HG03354 (cell line): ENCODE results near the gene TCIRG1.

ENCODE experiments used
- ATAC-seq: cut with Tn5 transposase; IDR thresholded peaks from one replicate; pipeline ENCODE4 v1.9.1; 2021; ENCODE audit warnings: mild to moderate bottlenecking; ENCODE audit not compliant: unreplicated experiment, poor library complexity, severe bottlenecking

TCIRG1 gene

GRCh38 chr11:68048681-68049508, 10.1 kb downstream of the TCIRG1 start:
- ATAC-seq: no peak

GRCh38 chr11:68049509-68050370, 10.9 kb downstream of the TCIRG1 start:
- no peak for ATAC-seq

GRCh38 chr11:68050371-68050841, 11.6 kb downstream of the TCIRG1 start:
- ATAC-seq: no peak

- no peak for ATAC-seq
These were observed 12.6 kb downstream of the TCIRG1 start for GRCh38 chr11:68051191-68052136.

- no peak for ATAC-seq
These were observed 13.5 kb downstream of the TCIRG1 start for GRCh38 chr11:68052137-68052873.

- ATAC-seq: no peak
These were observed 14.3 kb downstream of the TCIRG1 start for GRCh38 chr11:68053117-68053516.

GRCh38 chr11:68053981-68054812, 15.4 kb downstream of the TCIRG1 start:
- ATAC-seq: no peak

GRCh38 chr11:68056317-68057285, 17.8 kb downstream of the TCIRG1 start:
- no peak for ATAC-seq

- no peak for ATAC-seq
These were observed 19.0 kb downstream of the TCIRG1 start for GRCh38 chr11:68057807-68058206.

GRCh38 chr11:68061508-68061907, 22.7 kb downstream of the TCIRG1 start:
- ATAC-seq: no peak

GRCh38 chr11:68064926-68065325, 26.1 kb downstream of the TCIRG1 start:
- no peak for ATAC-seq

- no peak for ATAC-seq
These were observed 27.0 kb downstream of the TCIRG1 start for GRCh38 chr11:68065841-68066240.

GRCh38 chr11:68066742-68067141, 27.9 kb downstream of the TCIRG1 start:
- ATAC-seq: no peak

- no peak for ATAC-seq
These were observed 29.2 kb downstream of the TCIRG1 start for GRCh38 chr11:68067991-68068390.

- no peak for ATAC-seq
These were observed 32.6 kb downstream of the TCIRG1 start for GRCh38 chr11:68071281-68072048.

GRCh38 chr11:68074584-68075352, 35.9 kb downstream of the TCIRG1 start:
- no peak for ATAC-seq
